Activated CD8-positive, alpha-beta memory T cell treated with anti-CD3 and anti-CD28 coated beads, Interleukin-2, amount 50 U/mL, for 1 hour (primary cell): ENCODE results near the gene OBSCN.

Source experiments
- DNase-seq: peaks from one replicate; pipeline ENCODE4 v3.0.0-alpha.2; 2020; ENCODE audit errors: extremely low read depth

OBSCN gene

GRCh38 chr1:228319352-228320088 lies 111.7 kb downstream of the OBSCN start:
- no peak for DNase-seq

- DNase-seq: no peak
Measured at GRCh38 chr1:228320394-228320793, 112.5 kb downstream of the OBSCN start.

GRCh38 chr1:228321435-228321834 lies 113.6 kb downstream of the OBSCN start:
- no peak for DNase-seq

- no peak for DNase-seq
Measured at GRCh38 chr1:228321895-228322294, 114.1 kb downstream of the OBSCN start.

- DNase-seq: no peak
Measured at GRCh38 chr1:228323401-228323800, 115.6 kb downstream of the OBSCN start.

- no peak for DNase-seq
Measured at GRCh38 chr1:228325267-228325666, 117.4 kb downstream of the OBSCN start.

GRCh38 chr1:228329887-228330286 lies 122.0 kb downstream of the OBSCN start:
- no peak for DNase-seq

- DNase-seq: no peak
Measured at GRCh38 chr1:228332797-228333738, 125.2 kb downstream of the OBSCN start.

- DNase-seq: no peak
Measured at GRCh38 chr1:228333739-228334115, 125.9 kb downstream of the OBSCN start.

GRCh38 chr1:228334226-228334935 lies 126.5 kb downstream of the OBSCN start:
- no peak for DNase-seq

- no peak for DNase-seq
Measured at GRCh38 chr1:228334954-228335353, 127.1 kb downstream of the OBSCN start.

- DNase-seq: no peak
Measured at GRCh38 chr1:228335406-228336307, 127.8 kb downstream of the OBSCN start.

GRCh38 chr1:228336308-228337030 lies 128.6 kb downstream of the OBSCN start:
- DNase-seq: no peak

- DNase-seq: no peak
Measured at GRCh38 chr1:228337031-228337564, 129.3 kb downstream of the OBSCN start.

GRCh38 chr1:228337711-228338520 lies 130.1 kb downstream of the OBSCN start:
- DNase-seq: no peak

GRCh38 chr1:228338521-228339051 lies 130.7 kb downstream of the OBSCN start:
- no peak for DNase-seq

GRCh38 chr1:228339059-228339704 lies 131.3 kb downstream of the OBSCN start:
- no peak for DNase-seq
